Naive thymus-derived CD4-positive, alpha-beta T cell (primary cell): Measurements from ENCODE around the gene ITPR2. TPM values are rescaled to one million over a fixed set of nuclear protein-coding genes. Genes with fewer than 3 reads are reported as not detected.

Experiments
- ATAC-seq: fragments of 150-1000 bp; cut with Tn5 transposase; 2 replicates; pipeline ENCODE4 v1.10.0; 2021; ENCODE audit warnings: mild to moderate bottlenecking, moderate library complexity
- CTCF ChIA-PET: fragments of 350-600 bp; sonication (Branson Sonifier 250); formaldehyde crosslinking; loops from one replicate; lab custom pipeline; 2021; ENCODE audit warnings: antibody characterized with exemption; lab: Charles Lee
- POLR2A ChIA-PET: fragments of 350-600 bp; sonication (Branson Sonifier 250); formaldehyde crosslinking; loops from one replicate; lab custom pipeline; 2021; ENCODE audit warnings: antibody characterized with exemption, inconsistent platforms; lab: Charles Lee
- DNase-seq, 9 donors: peaks; one replicate each; pipeline versions ENCODE4 v3.0.0 to v3.0.0-alpha.2; 2020 to 2022; ENCODE audit warnings: mixed read lengths in 1 of 9
- H3K27ac ChIP-seq: one replicate; pipeline ENCODE4 v1.7.0; 2013; ENCODE audit warnings: mild to moderate bottlenecking, low read depth, low read length, moderate library complexity
- H3K27me3 ChIP-seq, 2 donors: one replicate each; pipeline ENCODE4 v1.7.0; 2013; ENCODE audit warnings: low read length in 2 of 2, mild to moderate bottlenecking in 2 of 2, moderate library complexity in 2 of 2; ENCODE audit not compliant: control insufficient read depth in 2 of 2, insufficient read depth in 2 of 2
- H3K36me3 ChIP-seq, 3 experiments: 1 replicate in 2 of 3; 2 replicates in 1 of 3; pipeline ENCODE4 v1.7.0; 2013; ENCODE audit warnings: low read length in 3 of 3, mild to moderate bottlenecking in 3 of 3, moderate library complexity in 1 of 3; ENCODE audit not compliant: insufficient read depth in 3 of 3, control insufficient read depth in 2 of 3
- H3K4me1 ChIP-seq, 2 donors: one replicate each; pipeline ENCODE4 v1.7.0; 2013; ENCODE audit warnings: low read length in 2 of 2, mild to moderate bottlenecking in 2 of 2, moderate library complexity in 1 of 2; ENCODE audit not compliant: control insufficient read depth in 2 of 2, insufficient read depth in 2 of 2
- H3K4me3 ChIP-seq: 2 replicates; pipeline ENCODE4 v1.7.0; 2013; ENCODE audit warnings: mild to moderate bottlenecking, low read length
- H3K9me3 ChIP-seq, 3 experiments: 1 replicate in 2 of 3; 2 replicates in 1 of 3; pipeline ENCODE4 v1.7.0; 2013; ENCODE audit warnings: low read length in 3 of 3; ENCODE audit not compliant: control insufficient read depth in 2 of 3
- H3K27ac Mint-ChIP-seq, 9 donors: one replicate each; pipeline ENCODE4 v1.8.0; 2020 to 2022; ENCODE audit warnings: mixed read lengths in 9 of 9, mild to moderate bottlenecking in 8 of 9, moderate library complexity in 5 of 9, inconsistent platforms in 2 of 9
- H3K27me3 Mint-ChIP-seq, 5 donors: one replicate each; pipeline ENCODE4 v1.8.0; 2021 to 2022; ENCODE audit warnings: mixed read lengths in 5 of 5, mild to moderate bottlenecking in 1 of 5
- H3K36me3 Mint-ChIP-seq, 5 donors: one replicate each; pipeline ENCODE4 v1.8.0; 2020 to 2022; ENCODE audit warnings: mixed read lengths in 5 of 5, mild to moderate bottlenecking in 3 of 5, inconsistent platforms in 1 of 5
- H3K4me1 Mint-ChIP-seq, 7 donors: one replicate each; pipeline ENCODE4 v1.8.0; 2020 to 2022; ENCODE audit warnings: mixed read lengths in 7 of 7, mild to moderate bottlenecking in 3 of 7, inconsistent platforms in 1 of 7
- H3K4me3 Mint-ChIP-seq, 10 donors: one replicate each; pipeline ENCODE4 v1.8.0; 2020 to 2022; ENCODE audit warnings: mild to moderate bottlenecking in 10 of 10, mixed read lengths in 10 of 10, moderate library complexity in 6 of 10, inconsistent platforms in 2 of 10
- H3K9me3 Mint-ChIP-seq, 11 donors: one replicate each; pipeline ENCODE4 v1.8.0; 2020 to 2022; ENCODE audit warnings: mixed read lengths in 11 of 11, mild to moderate bottlenecking in 4 of 11, inconsistent platforms in 1 of 11, moderate library complexity in 1 of 11
- intact Hi-C, 2 donors: fragments of 100-400 bp; cut with micrococcal nuclease; formaldehyde crosslinking; loops; one replicate each; pipeline ENCODE4 v1.15.1; 2023
- polyA plus RNA-seq, 2 donors: library from polyadenylated mRNA; unstranded; fragments of 300-500 nt; fragmentation: Illumina TruSeq; gene quantifications; one replicate each; pipeline ENCODE4 v1.2.3, GENCODE V29; 2021
- total RNA-seq, 6 experiments: library from RNA in 5 of 6; stranded (reverse) in 5 of 6; gene quantifications; 1 replicate in 5 of 6; 2 replicates in 1 of 6; pipeline ENCODE4 v1.2.3 and lab custom pipeline; 2021 to 2026

The ITPR2 gene
- total and polyA plus RNA-seq, 7 experiments from 2014 or later, result 11.3 to 71.5 (median 51.4) TPM

GRCh38 chr12:26809611-26810285 lies 23.2 kb downstream of the ITPR2 start:
- no peaks in the 10 kb centered on the region for H3K9me3 ChIP-seq

GRCh38 chr12:26808766-26809476 lies 24.1 kb downstream of the ITPR2 start:
- H3K27me3 ChIP-seq, result no peaks in the 10 kb centered on the region
- H3K9me3 Mint-ChIP-seq, result no peaks in the 10 kb centered on the region
- peaks cover 21 to 35% (median 33%) of the 10 kb centered on the region in 7 donors for H3K4me1 Mint-ChIP-seq
- CTCF ChIA-PET, result no interaction called here
- H3K27ac Mint-ChIP-seq, result peak overlapping the region in 1 of 9 donors; percentile 4
- no peak overlapping the region for H3K4me3 ChIP-seq
- no peaks in the 10 kb centered on the region for H3K9me3 ChIP-seq
- no peak overlapping the region for H3K4me3 Mint-ChIP-seq
- no peaks in the 10 kb centered on the region for H3K36me3 ChIP-seq
- intact Hi-C loops, result no loop called here
- H3K4me1 ChIP-seq, result no peaks in the 10 kb centered on the region
- no peak overlapping the region for H3K27ac ChIP-seq
- peaks cover 3 to 31% (median 19%) of the 10 kb centered on the region in 5 donors for H3K36me3 Mint-ChIP-seq
- ATAC-seq (no peak), DNase-seq (no peak)
- no peaks in the 10 kb centered on the region for H3K27me3 Mint-ChIP-seq
- POLR2A ChIA-PET, result interaction anchor here (0.6 kb wide), 1 partner anchor 925 kb away, joined by 3 read pairs; no protein-coding TSS in a partner anchor

More at GRCh38 chr12:26809611-26810285, 23.2 kb downstream of the ITPR2 start:
- H3K4me1 ChIP-seq, result no peaks in the 10 kb centered on the region
- ChIA-PET POLR2A (no interaction called here), CTCF (no interaction called here)
- Mint-ChIP-seq H3K9me3 (no peaks in the 10 kb centered on the region), H3K27me3 (no peaks in the 10 kb centered on the region), H3K4me1 (peaks cover 21 to 31% (median 28%) of the 10 kb centered on the region in 7 donors), H3K27ac (peak overlapping the region in 2 of 9 donors; percentile 4 to 57), H3K36me3 (peaks cover 3 to 32% (median 20%) of the 10 kb centered on the region in 5 donors), H3K4me3 (no peak overlapping the region)
- DNase-seq (no peak), ATAC-seq (no peak)
- no peak overlapping the region for H3K27ac ChIP-seq
- no peaks in the 10 kb centered on the region for H3K36me3 ChIP-seq
- no peak overlapping the region for H3K4me3 ChIP-seq
- no peaks in the 10 kb centered on the region for H3K27me3 ChIP-seq
- intact Hi-C loops, result no loop called here

- no peaks in the 10 kb centered on the region for H3K4me1 ChIP-seq
- no peak for DNase-seq
- Mint-ChIP-seq H3K27ac (no peak overlapping the region), H3K4me3 (no peak overlapping the region), H3K4me1 (peaks cover 28 to 49% (median 43%) of the 10 kb centered on the region in 7 donors), H3K27me3 (no peaks in the 10 kb centered on the region), H3K9me3 (no peaks in the 10 kb centered on the region), H3K36me3 (peaks cover 0 to 26% (median 15%) of the 10 kb centered on the region in 5 donors)
- H3K9me3 ChIP-seq, result no peaks in the 10 kb centered on the region
- H3K27ac ChIP-seq, result no peak overlapping the region
- no peak overlapping the region for H3K4me3 ChIP-seq
- ChIA-PET CTCF (no interaction called here), POLR2A (no interaction called here)
- no peaks in the 10 kb centered on the region for H3K27me3 ChIP-seq
- intact Hi-C loops, result no loop called here
- no peak for ATAC-seq
- no peaks in the 10 kb centered on the region for H3K36me3 ChIP-seq
Observed at GRCh38 chr12:26807292-26807691, 25.7 kb downstream of the ITPR2 start.

GRCh38 chr12:26806556-26806955 lies 26.4 kb downstream of the ITPR2 start:
- H3K9me3 ChIP-seq, result no peaks in the 10 kb centered on the region
- no peaks in the 10 kb centered on the region for H3K36me3 ChIP-seq
- Mint-ChIP-seq H3K4me1 (peaks cover 28 to 49% (median 43%) of the 10 kb centered on the region in 7 donors), H3K27me3 (no peaks in the 10 kb centered on the region), H3K36me3 (peaks cover 2 to 27% (median 15%) of the 10 kb centered on the region in 5 donors), H3K4me3 (no peak overlapping the region), H3K27ac (no peak overlapping the region), H3K9me3 (no peaks in the 10 kb centered on the region)
- ATAC-seq (no peak), DNase-seq (no peak)
- intact Hi-C loops, result no loop called here
- CTCF ChIA-PET, result no interaction called here
- POLR2A ChIA-PET, result no interaction called here
- no peak overlapping the region for H3K4me3 ChIP-seq
- H3K4me1 ChIP-seq, result no peaks in the 10 kb centered on the region
- no peak overlapping the region for H3K27ac ChIP-seq
- no peaks in the 10 kb centered on the region for H3K27me3 ChIP-seq

- Mint-ChIP-seq H3K27me3 (no peaks in the 10 kb centered on the region), H3K36me3 (peaks cover 3 to 37% (median 16%) of the 10 kb centered on the region in 5 donors), H3K4me1 (peaks cover 30 to 56% (median 45%) of the 10 kb centered on the region in 7 donors), H3K9me3 (no peaks in the 10 kb centered on the region), H3K4me3 (no peak overlapping the region), H3K27ac (no peak overlapping the region)
- ChIA-PET POLR2A (no interaction called here), CTCF (no interaction called here)
- H3K27me3 ChIP-seq, result no peaks in the 10 kb centered on the region
- no peak overlapping the region for H3K27ac ChIP-seq
- no peaks in the 10 kb centered on the region for H3K9me3 ChIP-seq
- ATAC-seq, result no peak
- H3K4me3 ChIP-seq, result no peak overlapping the region
- intact Hi-C loops, result no loop called here
- no peak for DNase-seq
- H3K36me3 ChIP-seq, result no peaks in the 10 kb centered on the region
- no peaks in the 10 kb centered on the region for H3K4me1 ChIP-seq
Observed at GRCh38 chr12:26805401-26805971, 27.5 kb downstream of the ITPR2 start.

GRCh38 chr12:26803552-26803951 lies 29.4 kb downstream of the ITPR2 start:
- Mint-ChIP-seq H3K4me3 (no peak overlapping the region), H3K4me1 (peaks cover 18 to 57% (median 41%) of the 10 kb centered on the region in 7 donors), H3K27me3 (no peaks in the 10 kb centered on the region), H3K36me3 (peaks cover 3 to 36% (median 11%) of the 10 kb centered on the region in 5 donors), H3K27ac (no peak overlapping the region), H3K9me3 (no peaks in the 10 kb centered on the region)
- Histone ChIP-seq H3K36me3 (no peaks in the 10 kb centered on the region), H3K4me3 (no peak overlapping the region), H3K27me3 (no peaks in the 10 kb centered on the region), H3K9me3 (no peaks in the 10 kb centered on the region), H3K27ac (no peak overlapping the region), H3K4me1 (no peaks in the 10 kb centered on the region)
- ChIA-PET POLR2A (no interaction called here), CTCF (no interaction called here)
- DNase-seq (no peak), ATAC-seq (no peak)
- intact Hi-C loops, result no loop called here
